ENCODE data around the gene NUDC.

GRCh38 chr1:26950602-26951001 lies 29.1 kb downstream of the NUDC start:
- no peak for TF ChIP-seq CTCF (IDR thresholded peaks at IDR 0.05)
- no peak for TF ChIP-seq POLR2A (IDR thresholded peaks at IDR 0.05)
- no peak for TF ChIP-seq POLR2AphosphoS5 (IDR thresholded peaks at IDR 0.05)
